CD4-positive, alpha-beta T cell treated with Interleukin-15 for 1 hour (primary cell): ENCODE results near the gene LDAH.
"Not testable (repeated sequence)": the region's sequence is repeated elsewhere in the genome, so short reads cannot be mapped to it uniquely, and the experiment has no call there.

Source experiments
- DNase-seq: peaks from one replicate; pipeline ENCODE4 v3.0.0-alpha.2; 2020

The LDAH gene

DNA sequence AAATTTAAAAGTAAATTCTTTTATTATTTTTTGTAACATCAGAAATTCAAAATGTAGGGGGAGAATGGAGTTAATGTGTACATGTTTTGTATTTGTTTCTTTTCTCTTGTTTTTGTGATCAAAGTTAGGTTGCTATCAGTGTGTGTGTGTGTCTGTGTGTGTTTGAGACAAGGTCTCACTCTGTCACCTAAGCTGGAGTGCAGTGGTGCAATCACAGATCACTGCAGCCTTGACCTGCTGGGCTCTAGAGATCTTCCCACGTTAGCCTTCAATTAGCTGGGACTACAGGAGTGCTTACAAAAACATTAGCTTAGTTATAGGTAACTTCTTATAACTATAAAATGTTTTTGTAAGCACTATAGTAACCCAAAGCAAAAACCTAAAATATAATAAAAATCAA, 105.3 kb downstream of the LDAH start:
- no peak for DNase-seq

GRCh38 chr2:20716164-20716563, 106.7 kb downstream of the LDAH start:
- not testable (repeated sequence) for DNase-seq

GRCh38 chr2:20714412-20714811, 108.5 kb downstream of the LDAH start:
- not testable (repeated sequence) for DNase-seq

- DNase-seq = not testable (repeated sequence)
Measured at GRCh38 chr2:20713585-20713984, 109.3 kb downstream of the LDAH start.

DNA sequence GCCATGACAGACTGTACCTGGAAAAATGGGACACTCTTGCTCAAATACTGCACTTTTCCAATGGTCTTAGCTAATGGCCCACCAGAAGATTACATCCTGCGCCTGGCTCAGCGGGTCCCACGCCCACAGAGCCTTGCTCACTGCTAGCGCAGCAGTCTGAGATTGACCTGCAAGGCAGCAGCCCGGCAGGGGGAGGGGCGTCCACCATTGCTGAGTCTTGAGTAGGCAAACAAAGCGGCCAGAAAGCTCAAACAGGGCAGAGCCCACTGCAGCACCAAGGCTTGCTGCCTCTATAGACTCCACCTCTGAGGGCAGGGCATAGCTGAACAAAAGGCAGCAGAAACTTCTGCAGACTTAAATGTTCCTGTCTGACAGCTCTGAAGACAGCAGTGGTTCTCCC, 111.3 kb downstream of the LDAH start:
- not testable (repeated sequence) for DNase-seq

DNA sequence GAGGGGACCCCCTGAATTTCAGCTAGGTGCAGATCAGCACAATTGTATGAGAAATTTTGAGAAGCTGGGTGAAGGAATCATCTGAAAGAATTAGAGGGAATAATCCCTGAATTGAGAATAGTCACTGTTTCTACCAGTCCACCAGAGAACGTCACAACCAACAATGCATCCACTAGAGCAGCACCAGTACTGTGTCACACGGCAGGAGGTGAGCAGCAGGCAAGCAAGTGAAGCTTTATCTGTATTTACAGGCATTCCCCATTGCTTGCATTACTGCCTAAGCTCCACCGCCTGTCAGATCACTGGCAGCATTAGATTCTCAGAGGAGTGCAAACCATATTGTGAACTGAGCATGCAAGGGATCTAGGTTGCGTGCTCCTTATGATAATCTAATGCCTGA, 115.3 kb downstream of the LDAH start:
- no peak for DNase-seq

DNA sequence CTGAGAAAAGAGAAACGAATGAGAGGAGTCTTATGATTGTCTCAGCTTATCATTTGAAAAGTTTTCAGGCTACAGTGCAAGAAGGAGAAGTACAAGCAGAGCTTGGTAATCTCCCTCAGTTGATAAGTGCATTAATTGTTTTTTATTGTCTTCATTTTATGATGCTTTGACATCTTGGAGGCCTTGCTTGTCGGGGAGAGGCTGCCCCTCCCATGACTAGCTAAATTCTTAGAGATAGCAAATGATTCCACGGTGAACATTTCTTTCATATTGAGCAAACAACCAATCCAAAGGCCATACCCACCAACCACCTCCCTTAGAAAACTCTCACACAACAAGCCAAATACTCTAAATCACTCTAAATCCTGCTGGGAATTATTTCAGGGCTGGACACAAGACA, 116.1 kb downstream of the LDAH start:
- DNase-seq = no peak

DNA sequence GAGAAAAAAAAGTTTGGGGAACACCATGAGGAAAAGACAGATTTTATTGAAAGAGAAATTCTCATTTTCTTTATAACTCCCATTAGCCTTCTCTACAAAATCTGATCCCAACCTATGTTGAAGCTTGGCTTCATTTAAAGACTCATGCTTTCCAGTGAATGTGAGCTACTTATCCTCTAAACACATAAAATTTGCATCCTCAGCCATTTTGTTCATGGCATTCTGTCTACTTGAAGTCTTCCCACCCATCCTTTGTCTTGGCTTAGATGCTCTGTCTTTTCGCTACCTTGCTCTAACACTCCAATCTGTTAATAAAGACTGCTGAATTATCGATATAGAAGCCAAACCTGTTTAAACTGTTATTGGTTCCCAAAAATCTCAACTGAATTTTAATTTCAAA, 116.7 kb downstream of the LDAH start:
- DNase-seq = no peak

DNA sequence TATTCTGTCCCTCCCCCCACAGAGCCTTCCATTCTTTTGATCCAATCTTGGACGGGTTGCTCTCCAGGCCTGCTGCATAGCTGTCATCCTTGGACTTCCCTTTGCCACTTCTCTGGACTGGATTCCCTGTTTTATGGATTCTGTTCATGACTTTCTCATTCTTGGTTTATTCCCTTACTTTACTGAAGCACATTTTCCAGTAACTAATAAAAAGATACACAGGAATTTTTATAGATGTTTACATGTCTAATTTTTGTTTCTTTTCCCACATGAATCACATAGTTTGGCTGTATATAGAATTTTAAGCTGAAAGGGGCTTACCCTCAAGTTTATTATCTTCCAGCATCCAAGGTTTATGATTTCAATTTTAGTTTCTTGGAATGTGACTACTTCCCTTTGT, 118.0 kb downstream of the LDAH start:
- no peak for DNase-seq

DNA sequence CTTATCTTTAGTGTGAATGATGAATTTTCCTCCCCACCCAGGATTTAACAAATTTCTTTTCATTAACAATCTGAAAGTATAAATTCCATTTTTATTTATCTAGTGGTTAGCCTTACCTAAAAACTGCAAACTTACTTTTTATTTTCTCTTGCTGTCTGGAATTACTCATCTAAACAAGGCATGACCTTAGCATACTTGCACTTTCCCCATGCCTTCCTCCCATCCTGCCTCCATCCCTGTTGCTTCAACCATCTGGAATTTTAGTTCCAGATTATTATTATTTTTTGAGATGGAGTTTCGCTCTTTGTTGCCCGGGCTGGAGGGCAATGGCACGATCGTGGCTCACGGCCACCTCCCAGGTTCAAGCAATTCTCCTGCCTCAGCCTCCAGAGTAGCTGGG, 120.3 kb downstream of the LDAH start:
- no peak for DNase-seq

DNA sequence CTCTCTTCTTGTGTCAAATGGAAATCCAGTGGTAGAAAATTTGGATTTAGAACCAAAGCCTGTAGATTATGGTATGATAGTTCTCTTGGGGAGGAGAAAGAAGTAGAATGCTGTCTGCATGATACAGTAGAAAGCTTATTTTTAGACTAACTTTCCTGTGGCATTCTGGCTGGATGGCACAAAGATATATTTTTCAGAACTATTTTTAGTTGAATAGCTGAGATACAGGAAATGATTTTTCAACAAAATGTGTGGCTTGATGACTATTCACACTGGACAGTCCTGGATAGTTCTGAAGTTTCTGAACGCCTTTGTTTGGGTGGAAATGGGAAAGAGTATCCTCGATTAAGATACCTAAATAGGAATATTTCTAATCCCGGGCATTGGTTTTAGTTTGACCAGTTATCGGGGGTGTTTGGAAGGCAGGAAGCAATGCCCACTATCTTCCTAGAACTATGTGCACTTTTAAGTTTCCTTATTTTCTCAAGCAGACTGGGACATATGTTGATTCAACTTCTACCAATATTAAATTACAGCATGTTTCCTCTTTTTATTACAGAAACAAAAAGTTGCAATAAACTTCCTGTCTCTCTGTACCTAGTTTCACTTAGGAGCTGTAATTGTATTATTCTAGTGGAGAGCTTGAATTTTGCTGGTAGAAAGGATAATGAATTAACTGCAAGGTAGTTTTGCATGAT, 123.8 kb downstream of the LDAH start:
- no peak for DNase-seq

DNA sequence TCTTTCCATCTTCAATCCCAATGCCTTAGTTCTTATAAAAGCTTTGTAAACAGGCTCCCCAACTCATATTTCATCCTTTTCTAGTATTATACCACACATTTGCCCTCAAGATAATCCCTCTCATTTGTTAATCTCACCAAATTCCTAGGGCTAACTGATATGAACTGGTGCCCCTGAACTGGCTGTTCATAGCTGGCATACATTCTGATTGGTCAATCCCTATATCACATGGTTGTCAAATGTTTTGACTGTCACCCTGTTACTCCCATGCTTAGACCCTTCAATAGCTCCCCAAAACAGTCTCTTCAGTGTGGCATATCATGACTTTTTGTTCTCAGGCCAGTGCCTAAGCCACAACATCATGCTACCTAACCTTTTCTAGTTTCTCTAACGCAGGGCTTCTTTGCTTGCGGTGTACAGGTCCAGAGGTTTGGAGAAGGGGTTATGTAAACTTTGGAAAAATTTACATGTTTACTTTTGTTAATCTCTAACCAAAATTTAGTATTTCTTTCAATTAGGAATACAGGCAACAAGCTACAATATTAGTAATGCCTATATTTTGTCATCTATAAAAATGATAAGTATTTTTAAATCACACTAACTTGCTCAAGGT, 125.5 kb downstream of the LDAH start:
- DNase-seq = no peak

GRCh38 chr2:20696366-20696765, 126.5 kb downstream of the LDAH start:
- DNase-seq = no peak

DNA sequence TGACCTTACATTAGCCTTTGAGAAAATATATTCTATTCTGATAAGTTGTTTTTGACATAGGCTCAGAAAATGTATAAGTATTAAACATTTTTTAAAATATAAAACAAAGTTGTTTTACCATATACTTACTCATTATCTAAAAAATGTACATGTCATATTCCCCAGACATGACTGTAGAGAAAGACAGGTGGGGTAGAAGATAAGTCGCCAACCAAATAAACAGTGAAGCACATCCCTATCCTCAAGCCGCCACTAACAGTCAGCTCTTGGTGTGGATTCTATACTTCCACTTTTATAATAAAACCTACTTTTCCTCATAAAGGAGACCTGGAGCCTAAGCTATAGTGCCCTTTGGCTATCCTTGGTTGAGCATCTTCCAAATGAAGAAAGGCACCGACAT, 129.6 kb downstream of the LDAH start:
- no peak for DNase-seq

GRCh38 chr2:20692081-20692480, 130.8 kb downstream of the LDAH start:
- no peak for DNase-seq

- DNase-seq = no peak
Measured at GRCh38 chr2:20691076-20691734, 131.7 kb downstream of the LDAH start.

- no peak for DNase-seq
Measured at GRCh38 chr2:20689428-20690264, 133.3 kb downstream of the LDAH start.

DNA sequence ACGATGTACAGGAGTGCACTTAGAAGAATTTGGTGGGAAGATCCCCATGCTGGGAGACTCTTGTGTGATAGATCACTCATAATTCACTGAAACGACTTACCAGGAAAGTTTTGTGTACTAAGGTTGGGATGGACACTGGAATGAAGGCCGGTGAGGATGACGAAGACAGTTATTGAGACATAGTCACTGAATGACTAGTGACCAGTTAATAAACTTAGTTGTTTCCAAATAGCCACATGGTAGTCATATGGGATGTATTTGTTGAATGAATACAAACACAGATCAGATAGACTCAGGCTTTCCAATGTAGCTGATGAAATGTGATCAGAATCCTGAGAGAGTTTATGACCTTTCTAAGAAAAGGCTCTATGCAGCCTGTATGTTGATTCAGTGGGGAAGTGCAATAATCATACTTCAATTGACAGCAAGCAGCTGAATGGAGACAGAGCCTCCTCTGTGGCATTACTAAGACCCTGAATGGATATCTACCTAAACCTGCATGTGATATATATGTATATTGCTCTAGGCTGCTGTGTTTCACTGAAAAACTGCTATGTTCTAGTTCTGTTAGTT, 135.6 kb downstream of the LDAH start:
- no peak for DNase-seq

- DNase-seq = no peak
Measured at GRCh38 chr2:20684581-20685063, 138.3 kb downstream of the LDAH start.

- DNase-seq = no peak
Measured at GRCh38 chr2:20682167-20682920, 140.6 kb downstream of the LDAH start.

GRCh38 chr2:20680744-20681375, 142.0 kb downstream of the LDAH start:
- no peak for DNase-seq

DNA sequence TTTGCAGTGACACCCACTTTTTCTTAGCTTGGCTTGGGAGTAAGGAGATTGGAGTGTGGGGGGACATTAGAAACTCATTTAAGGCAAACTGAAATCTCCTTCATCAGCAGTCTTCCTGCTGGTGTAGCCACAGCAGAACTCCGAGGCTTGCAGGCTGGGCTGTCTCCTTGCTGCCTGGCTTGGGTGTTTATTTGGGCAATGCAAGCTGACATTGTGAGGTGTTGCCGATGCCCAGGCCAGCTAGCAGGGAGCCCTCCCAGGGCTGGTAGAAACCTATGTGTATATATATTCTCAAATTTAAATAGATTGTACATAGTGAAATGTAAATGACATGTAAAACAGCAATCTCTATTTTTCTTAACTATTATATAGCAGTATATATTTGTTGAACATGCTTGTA, 144.1 kb downstream of the LDAH start:
- DNase-seq = no peak
